GM19463 (cell line): ENCODE data around the gene GRK4.
"Not testable (repeated sequence)": the region's sequence is repeated elsewhere in the genome, so short reads cannot be mapped to it uniquely, and the experiment has no call there.

Experiments used
- ATAC-seq: cut with Tn5 transposase; IDR thresholded peaks from one replicate; pipeline ENCODE4 v1.9.1; 2021; ENCODE audit warnings: mild to moderate bottlenecking, moderate library complexity; ENCODE audit not compliant: unreplicated experiment

The GRK4 gene

DNA sequence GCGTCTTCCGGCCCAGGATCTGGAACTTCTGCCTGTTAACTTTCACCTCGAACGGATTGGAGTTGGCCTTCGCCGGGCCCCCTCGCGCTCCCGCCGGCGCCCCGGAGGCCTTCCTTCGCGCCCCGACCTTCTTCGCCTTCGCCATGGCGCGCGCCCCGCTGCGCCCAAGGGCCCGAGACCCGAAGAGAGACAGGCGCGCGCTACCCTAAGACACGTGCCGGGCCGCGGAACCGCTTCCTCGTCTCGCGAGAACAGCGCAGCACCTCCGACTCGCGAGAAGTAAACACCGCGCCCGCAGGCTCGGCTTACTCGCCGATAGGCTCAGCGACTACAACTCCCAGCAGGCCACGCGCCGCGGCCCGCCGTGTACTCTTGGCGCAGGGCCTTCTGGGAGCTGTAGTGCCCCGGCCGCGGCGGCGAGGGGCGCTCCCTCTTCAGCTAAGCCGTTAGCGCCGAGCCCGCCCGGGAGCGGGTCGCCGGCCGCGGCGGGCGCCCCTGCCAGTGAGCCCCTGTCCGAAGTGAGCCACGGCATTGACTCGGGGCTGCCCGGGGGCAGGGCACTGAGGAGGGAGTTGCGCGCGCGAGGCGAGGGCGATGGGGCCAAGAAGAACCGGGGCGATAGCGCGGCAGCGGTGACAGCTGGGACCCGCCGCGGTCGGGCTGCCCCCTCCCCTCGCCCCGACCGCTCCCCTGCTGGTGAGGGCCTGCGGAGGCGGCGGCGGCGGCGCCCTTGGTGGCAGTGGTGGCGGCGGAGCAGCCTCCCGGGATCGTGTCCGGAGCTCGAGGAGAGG is at the start of gene GRK4, which contains the start of gene NOP14:
TSS of gene GRK4 (plus strand) at position 397 of the 791 bp plus-strand sequence. CDS start 500 bp downstream, outside the sequence.
TSS of gene NOP14 (minus strand) at position 232 of the 791 bp plus-strand sequence. CDS start at position 145, 87 bp downstream.
- peak; percentile 89 for ATAC-seq

GRCh38 chr4:2914256-2915126 is 48.9 kb upstream of the GRK4 start:
- ATAC-seq: no peak

DNA sequence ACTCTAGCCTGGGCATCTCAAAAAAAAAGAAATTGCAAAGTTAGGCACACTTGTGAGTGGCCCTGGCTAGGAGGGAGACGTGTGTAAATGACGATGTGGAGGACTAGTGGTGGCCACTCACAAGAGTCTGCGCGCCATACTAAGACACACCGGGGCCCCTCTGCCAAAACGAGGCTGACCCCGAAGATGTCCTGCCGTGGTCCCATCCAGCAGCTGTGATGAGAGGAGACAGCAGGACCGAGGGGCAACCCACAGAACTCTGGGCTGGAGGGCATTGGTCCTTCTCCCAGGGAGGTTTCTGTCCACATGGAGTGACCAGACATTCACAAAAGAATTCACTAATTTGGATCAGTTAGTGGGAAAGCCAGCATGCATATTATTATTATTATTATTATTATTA is 47.6 kb upstream of the GRK4 start:
- ATAC-seq: no peak

DNA sequence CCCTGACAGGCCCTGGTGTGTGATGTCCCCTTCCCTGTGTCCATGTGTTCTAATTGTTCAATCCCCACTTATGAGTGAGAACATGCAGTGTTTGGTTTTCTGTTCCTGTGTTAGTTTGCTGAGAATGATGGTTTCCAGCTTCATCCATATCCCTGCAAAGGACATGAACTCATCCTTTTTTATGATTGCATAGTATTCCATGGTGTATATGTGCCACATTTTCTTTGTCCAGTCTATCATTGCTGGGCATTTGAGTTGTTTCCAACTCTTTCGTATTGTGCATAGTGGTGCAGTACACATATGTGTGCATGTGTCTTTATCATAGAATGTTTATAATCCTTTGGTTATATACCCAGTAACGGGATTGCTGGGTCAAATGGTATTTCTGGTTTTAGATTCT is 46.7 kb upstream of the GRK4 start:
- not testable (repeated sequence) for ATAC-seq

- ATAC-seq: not testable (repeated sequence)
Measured at GRCh38 chr4:2918300-2918699, 45.1 kb upstream of the GRK4 start.

- ATAC-seq: not testable (repeated sequence)
Measured at GRCh38 chr4:2918714-2919113, 44.7 kb upstream of the GRK4 start.

GRCh38 chr4:2922453-2923101 is 40.8 kb upstream of the GRK4 start:
- not testable (repeated sequence) for ATAC-seq

- no peak for ATAC-seq
Measured at GRCh38 chr4:2923141-2923551, 40.2 kb upstream of the GRK4 start.

DNA sequence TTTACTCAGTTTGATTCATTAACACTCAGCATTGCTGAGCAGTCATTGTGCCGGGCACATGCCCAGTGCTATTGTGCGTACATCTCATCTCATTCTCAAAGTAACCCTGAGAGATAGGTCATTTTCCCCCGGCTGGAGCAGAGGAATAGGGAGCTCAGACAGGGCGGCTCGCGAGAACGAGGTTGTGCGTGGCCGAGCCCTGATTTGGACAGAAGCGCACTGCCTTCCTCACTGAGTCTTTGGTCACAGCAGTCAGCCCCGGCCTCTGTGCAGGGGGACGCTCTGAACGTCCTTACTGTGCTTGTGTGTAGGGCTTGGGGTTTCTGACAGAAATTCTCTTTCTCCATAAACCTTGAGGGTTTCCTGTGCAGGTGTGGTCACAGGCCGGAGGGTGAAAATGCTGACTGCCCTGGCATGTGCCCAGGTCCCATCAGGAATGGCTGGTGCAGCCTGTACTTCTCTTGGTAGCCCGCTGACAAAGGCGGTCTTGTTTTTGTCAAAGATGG is 39.6 kb upstream of the GRK4 start:
- ATAC-seq: no peak

DNA sequence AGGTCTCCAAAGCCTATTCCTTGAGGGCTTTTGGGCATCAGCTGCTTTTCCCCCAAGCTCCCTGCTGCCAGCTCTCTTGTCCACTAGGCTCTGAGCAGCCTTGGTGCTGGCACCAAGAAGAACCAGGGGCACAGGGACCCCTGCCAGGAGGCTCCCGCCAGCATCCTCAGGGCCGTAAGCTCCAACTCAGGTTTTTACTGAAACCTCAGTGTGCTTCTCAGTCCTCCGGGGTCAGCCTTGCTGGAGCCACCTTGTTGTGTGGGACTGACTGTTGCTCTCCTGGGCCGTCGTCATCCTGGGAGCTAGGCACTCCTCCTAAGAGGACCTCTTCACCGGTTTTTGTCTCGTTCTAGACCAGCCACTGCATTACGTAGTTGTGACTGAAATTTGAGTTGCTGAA is 39.1 kb upstream of the GRK4 start:
- ATAC-seq: no peak

- ATAC-seq: no peak
Measured at GRCh38 chr4:2924765-2925301, 38.5 kb upstream of the GRK4 start.

DNA sequence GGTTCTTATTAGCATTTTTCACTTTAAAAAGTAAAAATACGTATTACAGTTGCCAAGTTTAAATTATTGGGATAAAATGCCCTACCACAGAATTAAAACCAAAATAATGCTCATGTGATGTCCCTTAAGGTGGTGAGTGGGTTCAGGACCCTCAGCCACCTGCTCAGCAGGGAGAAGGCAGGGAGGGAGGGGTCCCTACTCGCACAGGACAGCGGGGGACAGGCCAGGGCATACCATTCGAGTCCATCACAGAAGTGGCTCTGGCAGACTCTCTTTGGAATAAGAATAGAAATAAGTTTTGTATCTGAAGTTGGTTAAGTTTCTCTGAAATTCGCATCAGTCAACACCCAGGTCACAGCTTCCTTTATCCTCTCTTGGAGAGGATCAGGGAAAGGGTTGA is 37.9 kb upstream of the GRK4 start:
- no peak for ATAC-seq

DNA sequence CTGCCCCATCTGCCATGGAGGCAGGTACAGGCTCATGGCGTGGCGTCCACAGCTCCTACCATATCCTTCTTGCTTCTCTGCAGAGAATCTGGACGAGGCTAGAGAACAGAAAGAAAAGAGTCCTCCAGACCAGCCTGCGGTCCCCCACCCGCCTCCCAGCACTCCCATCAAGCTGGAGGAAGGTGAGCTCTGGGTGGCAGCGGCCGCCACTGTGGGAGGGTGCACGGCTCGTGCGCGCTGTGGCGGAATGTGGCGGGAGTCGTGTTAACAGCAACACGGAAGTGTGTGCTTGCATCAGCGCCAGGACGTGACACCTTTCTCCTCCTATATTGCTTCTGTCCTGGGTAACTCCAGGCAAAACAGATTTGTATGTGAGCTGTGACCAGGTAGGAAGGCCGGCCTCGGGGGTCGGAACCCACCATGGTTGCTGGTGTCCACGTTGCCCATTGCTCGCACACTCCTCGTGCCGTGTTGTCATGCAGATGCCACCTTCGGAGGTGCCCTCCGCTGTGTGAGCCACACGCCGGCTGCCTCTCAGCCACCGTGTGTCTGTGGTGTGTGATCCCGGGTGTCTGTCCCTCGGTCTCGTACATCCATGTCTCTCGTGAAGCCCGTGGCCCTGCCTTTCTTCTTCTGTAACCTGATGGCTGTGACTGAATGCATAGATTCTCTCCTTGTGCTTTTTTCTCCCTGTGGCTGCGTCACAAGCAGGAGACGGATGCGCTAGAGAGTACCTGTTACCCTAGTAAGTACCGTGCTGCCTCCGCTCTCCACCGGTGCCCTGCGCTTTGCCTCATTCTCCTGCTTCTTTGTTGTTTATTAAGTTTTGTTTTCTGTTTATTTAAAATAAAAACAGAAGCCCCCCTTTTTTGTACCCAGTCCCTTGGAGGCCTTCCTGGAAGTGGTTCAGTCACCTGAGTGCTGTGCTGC is 37.2 kb upstream of the GRK4 start:
- ATAC-seq: no peak

- ATAC-seq: no peak
Measured at GRCh38 chr4:2927016-2927695, 36.2 kb upstream of the GRK4 start.

DNA sequence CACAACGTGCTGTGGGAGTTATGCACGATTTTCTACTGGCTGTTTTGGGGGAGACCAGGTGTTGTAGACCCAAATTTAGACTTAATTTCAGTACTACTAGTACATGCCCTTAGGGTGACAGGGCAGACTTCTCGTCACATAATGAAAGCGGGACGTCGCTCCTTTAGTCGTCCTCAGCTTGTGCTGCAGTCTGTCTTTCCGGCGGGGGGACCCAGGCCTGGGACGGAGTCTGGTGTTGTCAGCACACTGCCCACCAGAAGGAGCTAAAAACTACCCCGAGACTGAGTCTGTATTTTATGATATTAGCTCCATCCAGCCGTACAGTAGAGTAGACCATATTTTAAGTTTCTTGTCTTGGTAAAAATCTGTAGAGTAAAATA is 35.7 kb upstream of the GRK4 start:
- ATAC-seq: no peak

- ATAC-seq: no peak
Measured at GRCh38 chr4:2928242-2929176, 34.9 kb upstream of the GRK4 start.

DNA sequence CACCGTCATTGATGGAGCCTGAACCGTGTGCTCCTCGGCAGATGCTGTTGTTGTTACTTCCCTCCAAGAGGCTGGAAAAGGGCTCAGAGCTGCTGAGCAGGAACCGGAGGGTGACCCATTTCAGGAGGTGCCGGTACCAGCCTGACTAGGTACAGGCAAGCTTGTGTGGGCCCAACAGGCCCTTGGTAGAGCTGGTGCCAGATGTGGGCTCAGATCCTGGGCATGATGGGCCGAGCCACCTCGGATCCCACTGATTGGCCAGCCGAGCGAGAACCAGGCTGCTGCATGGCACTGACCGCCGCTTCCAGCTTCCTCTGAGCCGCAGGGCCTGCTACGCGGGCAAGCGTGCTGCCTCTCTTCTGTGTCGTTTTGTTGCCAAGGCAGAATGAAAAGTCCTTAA is 33.9 kb upstream of the GRK4 start:
- ATAC-seq: no peak

DNA sequence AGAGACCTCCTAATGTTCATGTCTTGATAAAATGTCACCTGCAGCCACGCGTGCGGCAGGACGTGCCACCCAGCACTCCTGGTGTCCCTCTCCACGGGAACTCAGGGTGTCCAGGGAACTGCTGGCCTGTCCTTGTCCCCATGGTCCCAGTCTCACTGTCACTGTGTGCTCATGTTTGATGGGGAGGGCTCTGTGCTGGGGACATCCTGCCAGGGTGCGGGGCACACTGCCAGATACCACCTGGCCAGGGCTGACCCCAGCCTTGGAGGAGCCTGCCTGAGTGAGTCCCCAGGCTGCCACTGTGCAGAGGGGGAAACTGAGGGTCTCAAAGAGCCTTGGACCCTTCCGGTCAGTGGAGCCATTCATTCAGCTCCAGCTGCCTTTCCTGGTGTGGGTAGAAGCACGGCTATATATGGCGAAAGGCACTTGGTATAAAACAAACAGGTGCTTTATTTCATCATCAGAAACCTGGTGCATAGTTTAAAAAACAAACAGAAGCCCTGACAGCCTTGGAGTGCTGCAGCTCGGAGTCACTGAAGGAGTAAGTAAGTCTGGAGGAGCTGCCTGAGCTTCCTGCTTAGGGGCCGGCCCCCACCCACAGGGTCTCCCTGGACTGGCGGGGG is 33.1 kb upstream of the GRK4 start:
- ATAC-seq: no peak
